DMS53 (cell line): Measurements from ENCODE around the gene SERF2.
A peak's percentile ranks its signal among the peaks of the same experiment; 100 is the strongest.
"Not testable (repeated sequence)": the region's sequence is repeated elsewhere in the genome, so short reads cannot be mapped to it uniquely, and the experiment has no call there.

Experiments
- DNase-seq: peaks from one replicate; lab custom pipeline; 2025; lab: John Stamatoyannopoulos, UW

SERF2 gene

DNA sequence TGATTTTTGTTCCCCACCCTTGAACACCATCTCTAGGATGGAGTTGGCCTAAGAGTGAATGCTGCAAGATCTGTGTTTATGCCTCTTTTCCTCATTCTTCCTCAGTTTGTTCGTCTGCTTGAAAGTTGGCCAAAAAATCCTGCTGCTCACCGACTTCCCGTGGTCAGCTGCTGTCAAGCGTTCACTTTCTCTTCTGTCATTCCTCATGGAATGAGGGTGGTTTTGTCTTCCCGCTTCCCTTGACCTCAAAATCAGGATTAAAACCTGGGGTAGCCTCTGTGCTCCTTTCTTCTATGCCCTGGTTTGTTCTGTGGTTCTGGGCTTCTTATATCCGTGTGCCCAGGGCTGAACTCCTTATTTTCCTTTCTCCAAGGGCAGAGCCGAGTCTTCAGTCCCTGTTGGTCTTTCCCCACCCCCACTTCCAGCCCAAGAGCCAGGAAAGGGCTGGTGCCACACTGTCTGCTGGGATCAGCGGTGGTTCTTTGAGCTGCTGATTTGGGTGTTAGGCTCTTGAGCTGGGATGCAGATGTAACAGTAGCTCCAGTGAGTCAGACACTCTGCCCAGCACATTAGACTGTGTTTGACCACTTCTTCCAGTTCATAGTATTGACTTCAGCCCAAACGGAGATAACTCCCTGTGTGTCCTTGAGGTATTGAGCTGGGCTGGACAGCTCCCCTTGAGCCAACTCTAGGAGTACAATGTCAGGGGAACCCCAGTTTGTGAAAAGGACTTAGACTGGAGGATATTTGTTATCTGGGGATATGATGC, 2.3 kb downstream of the SERF2 start:
- DNase-seq: no peak

DNA sequence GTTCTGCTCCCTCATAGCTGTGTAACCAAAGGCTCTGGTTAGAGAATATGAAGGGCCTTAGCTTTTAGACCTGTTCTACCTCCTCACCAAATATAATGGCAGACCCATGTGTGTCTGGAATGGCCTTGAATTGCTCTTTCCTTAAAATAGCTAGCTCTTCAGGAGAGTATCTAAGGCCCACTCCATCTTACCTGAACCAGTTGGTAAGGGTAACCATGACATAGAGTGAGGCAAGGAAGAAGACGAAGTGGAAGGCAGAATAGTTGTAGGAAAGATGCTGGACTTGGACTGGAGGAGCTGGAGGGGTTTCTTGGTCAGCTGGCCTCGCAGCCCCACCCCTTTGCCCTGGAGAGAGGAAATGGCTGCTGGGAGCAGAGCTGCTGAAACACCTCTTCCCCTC, 3.1 kb downstream of the SERF2 start:
- no peak for DNase-seq

DNA sequence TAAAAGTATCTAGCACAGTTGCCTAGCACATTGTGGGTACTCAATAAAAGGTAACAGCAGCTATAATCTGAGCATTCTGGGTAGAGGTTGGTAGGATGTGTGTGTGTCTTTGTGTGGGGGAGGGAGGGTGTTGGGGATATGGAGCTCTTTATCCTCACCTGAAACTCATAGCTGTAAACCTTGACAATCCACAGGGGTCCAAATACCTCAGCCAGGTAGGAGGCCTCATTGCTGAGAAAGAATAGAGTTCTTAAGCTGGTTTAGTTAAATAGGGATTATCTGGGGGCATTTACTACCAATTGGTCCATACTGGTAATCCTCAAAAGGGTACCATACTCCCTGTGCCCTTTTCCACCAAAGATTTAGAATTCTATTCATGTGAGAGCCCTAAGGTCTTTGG, 3.9 kb downstream of the SERF2 start:
- DNase-seq: no peak

DNA sequence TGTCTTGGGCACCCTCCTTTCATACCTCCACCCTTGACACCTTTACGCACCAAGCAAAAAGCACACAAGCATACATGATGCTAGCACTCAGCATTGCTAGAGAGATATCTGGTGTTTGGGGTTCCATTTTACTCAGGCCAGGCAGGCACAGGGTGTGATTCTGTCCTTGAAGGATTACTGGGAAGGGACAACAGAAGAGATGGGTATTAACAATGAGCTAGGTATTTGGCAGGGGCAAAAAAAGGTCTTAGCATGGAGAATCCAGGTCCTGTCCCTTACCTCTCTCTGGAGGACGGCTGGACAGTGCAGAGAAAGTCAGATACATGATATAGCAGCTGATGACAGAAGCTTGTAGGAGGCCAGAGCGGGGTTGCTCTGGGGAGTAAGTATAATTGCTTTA, 4.4 kb downstream of the SERF2 start:
- DNase-seq: no peak

DNA sequence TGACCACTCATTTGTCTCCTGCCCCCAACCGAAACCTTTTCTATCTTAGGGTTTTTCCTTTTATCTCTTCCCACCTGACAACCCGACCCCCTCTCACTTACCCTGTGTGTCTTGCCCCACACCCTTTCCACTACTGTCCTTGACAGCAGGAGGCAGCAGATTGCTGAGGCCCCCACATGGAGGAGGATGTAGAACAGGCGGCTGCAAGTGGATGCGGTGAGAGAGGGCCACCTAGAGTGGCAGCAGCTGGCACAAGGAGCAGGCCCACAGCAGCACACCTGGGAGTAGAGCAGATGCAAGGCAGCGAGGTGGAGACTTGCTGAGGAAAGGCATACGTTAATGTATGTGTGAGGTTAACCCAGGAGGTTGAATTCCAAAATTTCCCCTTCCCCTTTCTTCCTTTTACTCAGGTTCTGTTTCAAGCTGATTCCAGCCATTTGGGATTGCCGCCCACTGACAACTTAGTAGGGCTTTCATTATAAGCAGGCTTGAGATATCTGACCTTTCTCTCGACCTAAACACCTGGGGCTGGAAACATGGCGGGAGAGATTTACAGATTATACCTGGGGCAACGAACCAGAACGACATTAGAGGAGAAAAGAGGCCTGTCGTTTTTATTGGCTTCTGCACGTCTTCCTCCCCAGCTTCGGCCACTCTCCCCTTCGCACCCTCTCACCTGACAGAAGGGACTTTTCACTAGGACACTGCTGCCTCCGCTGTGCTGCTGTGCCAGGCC, 7.3 kb downstream of the SERF2 start:
- DNase-seq: peak; percentile 86

DNA sequence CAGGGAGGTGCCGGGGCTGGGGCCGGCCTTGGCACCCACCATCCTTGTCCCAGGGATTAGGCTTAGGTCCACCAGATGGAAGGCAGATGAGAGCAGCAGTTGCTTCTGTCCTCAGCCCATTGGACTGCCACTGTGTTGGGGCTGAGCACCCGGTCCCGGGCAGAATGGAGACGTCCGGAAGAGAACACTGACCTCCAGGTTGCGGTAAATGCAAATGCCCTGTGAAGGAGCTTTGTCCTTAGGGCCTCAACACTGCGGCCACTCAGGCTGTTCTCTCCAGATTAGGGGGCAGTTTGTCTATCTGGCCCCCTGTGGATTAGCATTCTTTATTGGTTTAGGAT, 7.8 kb downstream of the SERF2 start, which contains the start of gene SERINC4:
Gene SERINC4 (minus strand): TSS at position 276 of the 341 bp plus-strand sequence. CDS start 234 bp downstream, at position 42.
- peak; percentile 29 for DNase-seq

DNA sequence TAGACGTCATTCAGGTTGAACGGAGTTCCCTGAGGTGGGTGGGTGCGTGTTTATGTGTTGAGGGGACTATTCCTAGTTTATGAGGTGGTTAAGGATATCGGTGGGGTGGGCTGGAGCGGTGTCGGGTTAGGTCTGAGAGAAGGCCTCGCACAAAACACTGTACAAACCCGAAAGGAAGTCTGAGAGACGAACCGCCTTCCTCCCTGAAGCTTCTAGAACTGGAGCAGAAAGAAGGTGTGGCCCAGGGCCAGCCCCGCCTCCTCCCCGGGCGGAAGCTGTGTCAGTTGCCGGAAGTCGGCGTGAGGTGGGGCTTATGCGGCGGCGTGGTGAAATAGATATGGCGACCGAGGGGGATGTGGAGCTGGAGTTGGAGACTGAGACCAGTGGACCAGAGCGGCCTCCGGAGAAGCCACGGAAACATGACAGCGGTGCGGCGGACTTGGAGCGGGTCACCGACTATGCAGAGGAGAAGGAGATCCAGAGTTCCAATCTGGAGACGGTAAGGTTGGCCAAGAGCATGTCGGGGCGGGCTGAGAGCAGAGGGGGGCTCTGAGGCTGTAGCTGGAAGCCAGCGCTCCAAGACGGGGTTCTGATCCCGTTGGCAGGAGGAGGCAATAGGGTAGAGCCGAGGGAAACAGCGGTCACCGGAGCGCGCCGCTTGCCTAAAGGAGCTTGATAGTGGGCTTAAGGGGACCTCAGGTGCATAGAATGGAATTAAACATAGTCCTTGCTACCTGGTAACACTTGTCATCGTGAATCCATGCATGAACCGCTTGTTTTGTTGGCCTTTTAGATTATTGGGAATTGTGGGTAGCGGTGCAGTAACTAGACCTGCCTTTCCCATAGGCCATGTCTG, 8.4 kb downstream of the SERF2 start, which contains the start of gene HYPK:
Gene HYPK (plus strand): TSS at position 314 of the 856 bp plus-strand sequence. CDS start 24 bp downstream, at position 338.
- DNase-seq: peak; percentile 88

DNA sequence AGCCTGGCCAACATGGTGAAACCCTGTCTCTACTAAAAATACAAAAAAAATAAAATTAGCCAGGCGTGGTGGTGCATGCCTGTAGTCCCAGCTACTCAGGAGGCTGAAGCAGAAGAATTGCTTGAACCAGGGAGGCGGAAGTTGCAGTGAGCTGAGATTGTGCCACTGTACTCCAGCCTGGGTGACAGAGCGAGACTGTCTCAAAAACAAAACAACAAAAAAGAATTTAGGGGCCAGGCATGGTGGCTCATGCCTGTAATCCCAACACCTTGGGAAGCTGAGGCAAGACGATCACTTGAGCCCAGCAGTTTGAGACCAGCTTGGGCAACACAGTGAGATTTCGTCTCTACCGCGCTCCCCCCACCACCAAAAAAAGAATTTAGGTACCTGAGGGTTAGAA, 10.6 kb downstream of the SERF2 start:
- not testable (repeated sequence) for DNase-seq

DNA sequence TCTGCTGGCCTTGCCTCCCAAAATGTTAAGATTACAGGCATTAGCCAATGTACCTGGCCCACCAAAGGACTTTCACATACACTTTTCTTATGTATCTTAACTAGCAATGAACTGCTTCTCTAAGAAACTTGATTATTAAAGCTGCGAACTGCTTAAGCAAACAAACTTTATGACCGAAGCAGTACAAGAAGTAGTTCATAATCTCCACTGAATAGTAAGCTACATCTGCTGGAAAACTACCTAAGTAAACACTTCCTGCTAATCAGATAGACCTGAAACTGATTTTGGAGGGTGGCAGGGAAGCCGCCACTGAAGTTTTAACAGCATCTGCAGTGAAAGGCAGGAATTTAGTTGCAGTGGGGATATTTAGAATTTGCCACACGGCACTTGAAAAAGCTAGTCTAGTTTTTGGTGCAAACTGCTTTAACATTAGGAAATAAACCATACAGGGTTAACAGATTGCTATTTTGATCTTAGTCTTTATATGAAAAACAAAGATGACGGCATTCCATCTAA, 16.4 kb downstream of the SERF2 start:
- no peak for DNase-seq

DNA sequence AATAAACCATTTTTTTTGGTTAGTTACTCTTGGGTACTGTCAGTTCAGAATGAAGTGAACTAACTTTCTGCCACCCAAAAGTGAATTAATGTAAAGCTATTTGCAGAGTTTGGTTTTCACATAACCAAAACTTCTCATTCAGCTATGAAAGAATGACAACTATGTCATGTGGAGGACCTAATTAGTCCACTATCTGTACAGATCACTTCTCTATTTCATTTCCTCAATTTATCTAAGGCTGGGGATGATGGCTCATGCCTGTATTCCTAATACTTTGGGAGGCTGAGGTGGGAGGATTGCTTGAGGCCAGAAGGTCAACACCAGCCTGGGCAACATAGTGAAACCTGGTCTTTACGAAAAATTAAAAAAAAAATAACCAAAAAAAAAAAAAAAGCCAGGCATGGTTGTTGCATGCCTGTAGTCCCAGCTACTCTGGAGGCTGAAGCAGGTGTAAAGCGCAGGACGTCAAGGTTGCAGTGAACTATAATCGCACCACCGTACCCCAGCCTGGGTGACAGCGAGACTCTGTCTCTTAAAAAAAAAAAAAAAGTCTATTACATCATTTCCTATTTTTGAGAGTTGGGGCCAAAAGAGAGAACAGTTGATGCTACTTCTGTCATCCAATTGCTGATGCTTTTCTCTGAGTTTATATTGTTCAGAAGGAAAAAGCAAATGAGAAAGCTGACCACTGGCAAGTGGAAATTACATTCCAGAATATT, 17.0 kb downstream of the SERF2 start:
- DNase-seq: no peak

DNA sequence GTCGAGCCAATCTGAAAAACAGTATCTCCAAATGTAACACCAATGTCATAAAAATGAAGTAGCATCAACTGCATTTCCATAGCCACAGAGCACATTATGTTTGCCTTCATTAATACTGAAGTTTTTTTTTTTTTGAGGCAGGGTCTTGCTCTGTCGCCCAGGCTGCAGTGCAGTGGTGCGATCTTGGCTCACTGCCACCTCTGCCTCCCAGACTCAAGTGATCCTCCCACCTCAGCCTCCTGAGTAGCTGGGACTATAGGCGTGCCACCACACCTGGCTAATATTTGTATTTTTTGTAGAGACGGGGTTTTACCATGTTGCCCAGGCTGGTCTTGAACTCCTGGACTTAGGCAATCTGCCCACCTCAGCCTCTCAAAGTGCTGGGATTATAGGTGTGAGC, 22.9 kb downstream of the SERF2 start:
- not testable (repeated sequence) for DNase-seq

DNA sequence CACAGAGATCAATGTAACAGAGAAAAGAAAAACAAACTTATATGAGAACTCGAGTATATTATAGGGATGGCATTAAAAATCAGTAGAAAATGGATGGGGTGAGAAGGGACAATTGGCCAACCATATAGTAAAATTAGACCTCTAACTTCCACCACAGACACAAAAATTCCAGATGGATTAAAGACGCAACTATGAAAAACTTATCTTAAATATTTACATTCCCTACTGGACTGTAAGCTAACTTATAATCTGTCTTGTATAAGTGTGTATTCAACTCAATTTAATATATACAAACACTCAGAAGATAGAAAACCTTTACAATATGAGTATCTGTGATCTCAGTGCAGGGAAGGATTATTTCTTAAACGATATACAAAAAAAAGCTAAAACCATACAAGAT, 29.4 kb downstream of the SERF2 start:
- no peak for DNase-seq

DNA sequence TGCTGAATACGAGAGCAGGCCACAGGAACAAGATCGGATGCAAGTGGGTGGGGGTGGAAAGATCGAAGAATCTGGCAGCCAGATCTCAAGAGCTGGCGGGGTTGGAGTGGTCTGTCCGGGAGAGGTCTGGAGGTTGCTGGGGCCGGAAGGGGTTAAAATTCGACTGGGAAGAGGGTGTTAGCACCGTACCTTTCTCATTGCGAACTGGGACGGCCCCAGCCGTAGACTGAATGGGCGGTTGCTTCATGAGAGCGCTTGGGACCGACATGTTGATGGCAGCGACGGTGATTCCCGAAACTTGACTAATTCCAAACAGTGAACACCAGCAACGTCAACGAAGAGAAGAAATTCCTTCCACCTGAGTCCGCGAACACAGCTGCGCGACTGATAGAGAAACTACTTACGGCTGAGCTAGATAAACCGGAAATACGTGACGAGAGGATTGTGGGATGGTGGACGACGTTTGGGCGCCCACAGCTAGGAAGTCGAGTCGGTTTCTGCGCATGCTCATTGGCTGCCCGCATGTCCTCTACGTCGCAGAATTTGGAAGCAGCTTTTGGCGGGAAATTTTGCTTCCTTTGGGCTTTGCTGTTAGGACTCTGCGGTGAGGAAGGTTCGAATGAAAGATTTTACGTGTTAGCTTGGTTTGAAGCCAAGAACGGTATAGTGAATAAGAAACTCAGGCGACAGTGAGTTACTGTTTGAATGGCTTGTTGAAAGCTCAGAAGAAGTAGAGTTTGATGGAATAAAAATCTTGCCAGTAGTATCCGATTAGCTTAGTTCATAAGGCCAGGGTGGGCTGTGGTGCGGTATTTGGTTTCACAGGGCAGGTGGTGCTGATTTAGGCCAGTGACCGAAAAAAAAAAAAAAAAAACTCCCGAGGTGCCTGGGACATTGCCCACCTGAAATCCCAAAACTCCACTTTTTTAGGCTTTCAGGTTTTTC, 32.5 kb downstream of the SERF2 start, which contains the start of gene MFAP1:
Gene MFAP1 (minus strand): TSS at position 389 of the 945 bp plus-strand sequence. CDS start 121 bp downstream, at position 268.
- DNase-seq: peak; percentile 96

DNA sequence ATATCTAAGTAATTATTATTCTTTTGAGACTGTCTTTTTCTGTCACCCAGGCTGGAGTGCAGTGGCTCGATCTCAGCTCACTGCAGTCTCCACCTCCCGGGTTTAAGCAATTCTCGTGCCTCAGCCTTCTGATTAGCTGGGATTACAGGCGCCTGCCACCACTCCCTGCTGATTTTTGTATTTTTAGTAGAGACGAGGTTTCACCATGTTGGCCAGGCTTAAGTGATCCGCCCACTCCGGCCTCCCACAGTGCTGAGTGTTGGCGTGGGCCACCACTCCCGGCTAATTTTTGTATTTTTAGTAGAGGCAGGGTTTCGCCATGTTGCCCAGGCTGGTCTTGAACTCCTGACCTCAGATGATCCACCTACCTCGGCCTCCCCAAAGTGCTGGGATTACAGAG, 33.2 kb downstream of the SERF2 start:
- not testable (repeated sequence) for DNase-seq

DNA sequence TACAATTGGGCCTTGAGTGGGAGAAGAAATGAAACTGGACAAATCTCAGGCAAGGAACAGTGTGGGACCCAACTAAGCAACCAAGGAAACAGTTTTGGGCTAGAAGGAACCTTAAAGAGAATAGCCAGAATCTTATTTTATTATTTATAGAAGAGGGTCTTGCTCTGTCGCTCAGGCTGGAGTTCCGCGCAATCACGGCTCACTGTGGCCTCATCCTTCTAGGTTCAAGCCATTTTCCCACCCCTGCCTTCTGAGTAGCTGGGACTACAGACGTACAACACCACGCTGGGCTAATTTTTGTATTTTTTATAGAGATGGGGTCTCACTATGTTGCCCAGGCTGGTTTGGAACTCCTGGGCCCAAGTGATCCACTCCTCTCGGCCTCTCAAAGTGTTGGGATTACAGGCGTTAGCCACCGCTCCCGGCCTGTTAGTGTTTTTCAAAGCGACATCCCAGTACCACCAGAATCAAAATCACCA, 33.9 kb downstream of the SERF2 start:
- DNase-seq: no peak

DNA sequence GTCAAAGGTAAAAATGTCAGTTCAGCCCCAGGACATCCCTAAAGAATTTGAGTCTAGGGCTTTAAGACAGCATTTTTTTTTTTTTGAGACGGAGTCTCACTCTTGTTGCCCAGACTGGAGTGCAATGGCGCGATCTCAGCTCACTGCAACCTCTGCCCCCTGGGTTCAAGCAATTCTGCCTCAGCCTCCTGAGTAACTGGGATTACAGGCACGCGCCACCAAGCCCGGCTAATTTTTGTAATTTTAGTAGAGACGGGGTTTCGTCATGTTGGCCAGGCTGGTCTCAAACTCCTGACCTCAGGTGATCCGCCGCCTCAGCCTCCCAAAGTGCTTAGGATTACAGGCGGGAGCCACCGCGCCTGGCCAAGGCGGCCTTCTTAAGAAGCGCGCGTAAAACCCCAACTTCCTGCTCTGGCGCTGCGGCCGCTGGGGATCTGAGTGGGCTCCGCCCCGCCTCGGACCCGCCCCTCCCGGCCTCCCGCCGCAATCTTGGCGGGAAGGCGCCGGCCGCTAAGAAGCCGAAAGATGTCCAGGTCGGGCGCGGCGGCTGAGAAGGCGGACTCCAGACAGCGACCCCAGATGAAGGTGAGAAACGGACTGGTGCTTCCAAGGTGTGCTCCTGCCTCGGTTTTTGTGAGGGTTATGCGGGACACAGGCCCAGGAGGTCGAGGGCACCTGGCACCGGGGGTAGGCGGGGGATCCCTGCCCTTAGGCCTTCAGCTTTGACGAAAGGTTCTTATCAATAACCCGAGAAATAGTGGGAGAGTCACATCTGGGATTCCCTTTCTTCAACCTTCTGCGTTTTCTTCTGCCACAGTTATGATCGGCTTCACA, 34.6 kb downstream of the SERF2 start, which contains the start of gene WDR76:
Gene WDR76 (plus strand): TSS at position 495 of the 834 bp plus-strand sequence. CDS start 31 bp downstream, at position 526.
- DNase-seq: peak; percentile 87

DNA sequence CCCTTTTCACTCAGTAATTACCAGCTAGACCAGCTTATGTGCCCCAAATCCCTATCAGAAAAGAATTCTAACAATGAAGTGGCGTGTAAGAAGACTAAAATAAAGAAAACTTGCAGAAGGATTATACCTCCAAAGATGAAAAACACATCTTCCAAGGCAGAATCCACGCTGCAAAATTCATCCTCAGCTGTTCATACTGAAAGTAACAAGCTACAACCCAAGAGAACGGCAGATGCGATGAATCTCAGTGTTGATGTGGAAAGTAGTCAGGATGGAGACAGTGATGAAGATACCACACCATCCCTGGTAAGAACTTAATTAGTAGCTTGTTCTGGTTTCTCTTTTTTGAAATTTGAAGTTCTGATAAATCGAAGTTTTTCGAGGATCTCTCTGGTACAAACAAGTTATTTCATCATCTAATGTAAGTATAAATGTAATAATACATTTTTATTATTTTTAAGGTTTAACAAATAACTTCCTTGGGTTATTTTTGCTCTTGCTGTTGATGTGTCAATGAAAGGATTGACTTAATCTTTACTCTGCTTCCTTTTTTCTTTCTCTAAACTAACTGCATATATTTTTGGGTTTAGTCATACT, 36.0 kb downstream of the SERF2 start:
- peak; percentile 4 for DNase-seq

DNA sequence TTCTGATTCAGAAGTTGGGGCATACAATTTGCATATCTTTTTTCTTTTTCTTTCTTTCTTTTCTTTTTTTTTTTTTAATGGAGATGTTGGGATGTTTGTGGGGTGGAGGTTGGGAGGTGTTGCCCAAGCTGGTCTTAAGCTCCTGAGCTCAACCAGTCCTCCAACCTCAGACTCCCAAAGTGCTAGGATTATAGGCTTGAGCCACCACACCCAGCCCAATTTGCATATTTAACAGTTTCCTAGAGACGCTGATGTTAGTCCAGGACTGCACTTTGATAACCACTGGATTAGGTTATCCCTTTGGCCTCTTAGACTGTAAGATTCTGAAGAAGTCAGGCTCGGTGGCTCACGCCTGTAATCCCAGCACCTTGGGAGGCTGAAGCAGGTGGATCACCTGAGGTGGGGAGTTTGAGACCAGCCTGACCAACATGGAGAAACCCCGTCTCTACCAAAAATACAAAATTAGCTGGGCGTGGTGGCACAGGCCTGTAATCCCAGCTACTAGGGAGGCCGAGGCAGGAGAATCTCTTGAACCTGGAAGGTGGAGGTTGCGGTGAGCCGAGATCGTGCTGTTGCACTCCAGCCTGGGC, 37.9 kb downstream of the SERF2 start:
- not testable (repeated sequence) for DNase-seq
